HCT116 (cell line): ENCODE measurements around the gene IRF8. TPM values are rescaled to one million over a fixed set of nuclear protein-coding genes. Genes with fewer than 3 reads are reported as not detected.

Experiments
- ATAC-seq: fragments of 200-7000 bp; cut with Tn5 transposase; 2 replicates; pipeline ENCODE4 v1.9.1; 2020; ENCODE audit warnings: mild to moderate bottlenecking, moderate library complexity
- BruUV-seq: library from RNA; stranded (reverse); fragments of 400-500 nt; replicated peaks from 2 replicates; lab custom pipeline; 2021; lab: Mats Ljungman, UMichigan
- CTCF ChIA-PET: fragments of 300-600 bp; sonication (Branson Sonifier 250); formaldehyde crosslinking; loops from one replicate; lab custom pipeline; 2021; ENCODE audit warnings: antibody characterized with exemption; lab: Charles Lee
- POLR2A ChIA-PET: fragments of 300-600, 350-600 bp; sonication (Branson Sonifier 250); formaldehyde crosslinking; loops from one replicate; lab custom pipeline; 2021; ENCODE audit warnings: antibody characterized with exemption; lab: Charles Lee
- RAD21 ChIA-PET, 2 experiments: fragments of 300-600 bp; sonication (Branson Sonifier 250); formaldehyde crosslinking; loops; one replicate each; lab custom pipeline; 2023; ENCODE audit warnings: low total read pairs in 2 of 2; ENCODE audit not compliant: uncharacterized antibody in 2 of 2, unreplicated experiment in 2 of 2, low non-redundant PET in 1 of 2; lab: Charles Lee
- DNase-seq: peaks from one replicate; pipeline ENCODE4 v3.0.0-alpha.2; 2010; ENCODE audit warnings: low read depth, low spot score
- H2AFZ ChIP-seq: fragments of 200-600 bp; shearing (Covaris generic), sonication (generic); 2 replicates; pipeline ENCODE4 v1.6.1; 2017; ENCODE audit warnings: low read depth, mixed run types, mixed read lengths, antibody characterized with exemption, low read length; ENCODE audit not compliant: poor library complexity, severe bottlenecking
- H3K27ac ChIP-seq: 2 replicates; pipeline ENCODE4 v1.5.1; 2012; ENCODE audit warnings: low read depth, low read length
- H3K27me3 ChIP-seq: fragments of 200-600 bp; sonication (generic); 2 replicates; pipeline ENCODE4 v1.6.1; 2016; ENCODE audit warnings: mixed run types, low read length, mixed read lengths; ENCODE audit not compliant: insufficient read depth
- H3K36me3 ChIP-seq, 2 experiments: fragments of 200-500 bp in 1 of 2; fragments of 200-600 bp in 1 of 2; sonication (Bioruptor generic) in 1 of 2; sonication (generic) in 1 of 2; 2 replicates each; pipeline versions ENCODE4 v1.5.1 to v1.6.1; 2014 to 2016; ENCODE audit warnings: low read length in 2 of 2, inconsistent platforms in 1 of 2, mixed read lengths in 1 of 2, mixed run types in 1 of 2; ENCODE audit not compliant: insufficient read depth in 2 of 2, control insufficient read depth in 1 of 2
- H3K4me1 ChIP-seq, 2 experiments: fragments of 200-600 bp in 1 of 2; sonication (generic) in 1 of 2; 2 replicates each; pipeline versions ENCODE4 v1.5.1 to v1.6.1; 2012 to 2017; ENCODE audit warnings: low read length in 2 of 2, inconsistent platforms in 1 of 2, mild to moderate bottlenecking in 1 of 2, mixed read lengths in 1 of 2, mixed run types in 1 of 2, moderate library complexity in 1 of 2; ENCODE audit not compliant: insufficient read depth in 2 of 2, control insufficient read depth in 1 of 2
- H3K4me2 ChIP-seq: fragments of 200-600 bp; sonication (generic); 2 replicates; pipeline ENCODE4 v1.6.1; 2017; ENCODE audit warnings: mixed run types, low read length, mixed read lengths
- H3K4me3 ChIP-seq, 2 experiments: fragments of 200-600 bp in 1 of 2; sonication (generic) in 1 of 2; replicated peaks in 1 of 2; 2 replicates each; pipeline ENCODE4 v1.5.1; 2011 to 2016; ENCODE audit warnings: low read length in 2 of 2, control low read depth in 1 of 2, low read depth in 1 of 2, mild to moderate bottlenecking in 1 of 2, mixed read lengths in 1 of 2, mixed run types in 1 of 2
- H3K79me2 ChIP-seq: fragments of 200-600 bp; sonication (generic); 2 replicates; pipeline ENCODE4 v1.6.1; 2017; ENCODE audit warnings: mild to moderate bottlenecking, mixed run types, low read length, moderate library complexity, mixed read lengths; ENCODE audit not compliant: insufficient read depth
- H3K9ac ChIP-seq: fragments of 200-600 bp; sonication (generic); 2 replicates; pipeline ENCODE4 v1.6.1; 2016; ENCODE audit warnings: low read length, mixed read lengths
- H3K9me2 ChIP-seq: fragments of 200-600 bp; sonication (generic), shearing (Covaris generic); 2 replicates; pipeline ENCODE4 v1.6.1; 2017; ENCODE audit warnings: mixed run types, mild to moderate bottlenecking, moderate library complexity; ENCODE audit not compliant: insufficient read depth
- H3K9me3 ChIP-seq, 2 experiments: fragments of 200-500 bp in 1 of 2; fragments of 200-600 bp in 1 of 2; sonication (Bioruptor generic) in 1 of 2; sonication (generic) in 1 of 2; 2 replicates each; pipeline ENCODE4 v1.6.1; 2014 to 2017; ENCODE audit warnings: low read length in 2 of 2, mixed read lengths in 2 of 2, inconsistent platforms in 1 of 2, low read depth in 1 of 2, mild to moderate bottlenecking in 1 of 2, mixed run types in 1 of 2, moderate library complexity in 1 of 2; ENCODE audit not compliant: control insufficient read depth in 1 of 2, insufficient read depth in 1 of 2
- H4K20me1 ChIP-seq: fragments of 200-600 bp; sonication (generic), shearing (Covaris generic); 2 replicates; pipeline ENCODE4 v1.6.1; 2017; ENCODE audit warnings: mixed run types, mild to moderate bottlenecking, moderate library complexity; ENCODE audit not compliant: insufficient read depth
- CEBPB ChIP-seq: IDR thresholded peaks from 2 replicates; pipeline ENCODE4 v1.6.1; 2012; ENCODE audit warnings: low read depth
- EGR1 ChIP-seq: IDR thresholded peaks from 2 replicates; pipeline ENCODE4 v1.6.1; 2012; ENCODE audit warnings: low read depth
- ELF1 ChIP-seq: IDR thresholded peaks from 2 replicates; pipeline ENCODE4 v1.6.1; 2012; ENCODE audit warnings: low read depth, borderline replicate concordance
- EZH2 ChIP-seq: fragments of 200-600 bp; sonication (generic); IDR thresholded peaks from 2 replicates; pipeline ENCODE4 v1.6.1; 2017; ENCODE audit warnings: antibody characterized with exemption, mixed run types
- FOSL1 ChIP-seq: IDR thresholded peaks from 2 replicates; pipeline ENCODE4 v1.6.1; 2012; ENCODE audit warnings: low read depth
- JUND ChIP-seq: IDR thresholded peaks from 2 replicates; pipeline ENCODE4 v1.6.1; 2012
- POLR2A ChIP-seq: IDR thresholded peaks from 2 replicates; pipeline ENCODE4 v1.7.0; 2011; ENCODE audit warnings: borderline replicate concordance; ENCODE audit not compliant: insufficient read depth, insufficient read length; ENCODE audit errors: extremely low read depth
- POLR2AphosphoS5 ChIP-seq: IDR thresholded peaks from 2 replicates; pipeline ENCODE4 v1.6.1; 2011; ENCODE audit warnings: mild to moderate bottlenecking, low read depth, low read length, moderate library complexity
- RAD21 ChIP-seq: IDR thresholded peaks from 2 replicates; pipeline ENCODE4 v1.6.1; 2012; ENCODE audit warnings: low read depth, mild to moderate bottlenecking
- REST ChIP-seq: IDR thresholded peaks from 2 replicates; pipeline ENCODE4 v1.6.1; 2012; ENCODE audit warnings: low read depth
- SP1 ChIP-seq: IDR thresholded peaks from 2 replicates; pipeline ENCODE4 v1.6.1; 2012; ENCODE audit warnings: low read depth
- SRF ChIP-seq: IDR thresholded peaks from 2 replicates; pipeline ENCODE4 v1.6.1; 2012; ENCODE audit warnings: low read depth
- TCF7L2 ChIP-seq: IDR thresholded peaks from 2 replicates; pipeline ENCODE4 v1.7.0; 2011; ENCODE audit warnings: borderline replicate concordance, inconsistent platforms; ENCODE audit not compliant: insufficient read depth, insufficient read length; ENCODE audit errors: extremely low read depth
- YY1 ChIP-seq: IDR thresholded peaks from 2 replicates; pipeline ENCODE4 v1.6.1; 2011; ENCODE audit warnings: low read length, low read depth, moderate library complexity, mild to moderate bottlenecking; ENCODE audit not compliant: insufficient replicate concordance; ENCODE audit errors: extremely low read depth
- ZFX ChIP-seq: fragments of 450-650 bp; IDR thresholded peaks from 2 replicates; pipeline ENCODE4 v1.6.1; 2017
- ZNF274 ChIP-seq: fragments of 200-500 bp; sonication (Bioruptor generic); IDR thresholded peaks from 2 replicates; pipeline ENCODE4 v1.6.1; 2014; ENCODE audit warnings: mild to moderate bottlenecking, low read depth, low read length, inconsistent platforms
- intact Hi-C: fragments of 100-400 bp; cut with micrococcal nuclease; formaldehyde crosslinking; loops from 2 replicates; pipeline ENCODE4 v1.10.0; 2022
- total RNA-seq: library from RNA; stranded (reverse); gene quantifications from one replicate; pipeline ENCODE4 v1.2.1, GENCODE V29; 2021; ENCODE audit not compliant: unreplicated experiment
- TF ChIP-seq, protein P1 (sequence below): IDR thresholded peaks from 2 replicates; pipeline ENCODE4 v1.6.1; 2012

IRF8 gene
- total RNA-seq, 1 experiment from 2014 or later: 0.61 TPM

DNA sequence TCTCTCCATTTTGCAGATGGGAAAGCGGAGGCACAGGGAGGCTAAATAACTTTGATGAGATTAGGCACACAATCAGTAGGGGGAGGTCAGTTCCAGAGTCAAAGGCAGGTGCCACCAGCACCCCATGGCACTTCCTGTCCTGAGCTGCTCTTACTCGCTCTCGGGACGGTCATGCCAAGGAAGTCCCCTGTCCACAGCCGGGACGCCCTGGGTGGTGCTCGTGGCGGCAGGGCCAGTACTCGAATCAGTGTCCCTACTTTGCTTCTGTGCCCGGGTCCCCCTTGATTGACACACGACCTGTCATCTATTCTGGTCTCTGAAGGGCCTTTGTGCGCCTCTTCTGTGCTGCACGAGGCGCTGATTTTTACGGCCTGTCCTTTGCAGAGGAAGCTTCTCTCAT, 31.3 kb downstream of the IRF8 start:
- Histone ChIP-seq H3K4me2 (no peak overlapping the region), H3K9me2 (no peaks in the 10 kb centered on the region), H3K36me3 (no peaks in the 10 kb centered on the region), H3K27ac (no peak overlapping the region), H3K9ac (no peak overlapping the region), H3K79me2 (no peaks in the 10 kb centered on the region), H2AFZ (no peak overlapping the region), H3K9me3 (no peaks in the 10 kb centered on the region), H4K20me1 (no peaks in the 10 kb centered on the region), H3K4me3 (no peak overlapping the region), H3K27me3 (peaks cover 26% of the 10 kb centered on the region; the same call in 1 of the 2 replicates), H3K4me1 (peaks cover 3 to 10% of the 10 kb centered on the region in 2 experiments; a peak in 2 of 4 replicates)
- DNase-seq (no peak), ATAC-seq (no peak)
- TF ChIP-seq FOSL1: no peak
- no peak for TF ChIP-seq TCF7L2
- no peak for TF ChIP-seq POLR2A
- TF ChIP-seq SP1: no peak
- no peak for TF ChIP-seq SRF
- no peak for TF ChIP-seq ZNF274
- TF ChIP-seq, protein P1, sequence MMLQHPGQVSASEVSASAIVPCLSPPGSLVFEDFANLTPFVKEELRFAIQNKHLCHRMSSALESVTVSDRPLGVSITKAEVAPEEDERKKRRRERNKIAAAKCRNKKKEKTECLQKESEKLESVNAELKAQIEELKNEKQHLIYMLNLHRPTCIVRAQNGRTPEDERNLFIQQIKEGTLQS: no peak
- TF ChIP-seq REST: no peak
- no peak for TF ChIP-seq POLR2AphosphoS5
- no peak for TF ChIP-seq YY1
- TF ChIP-seq CEBPB: no peak
- no peak for TF ChIP-seq ELF1
- TF ChIP-seq EGR1: no peak
- TF ChIP-seq ZFX: no peak
- no peak for TF ChIP-seq RAD21
- TF ChIP-seq EZH2: no peak
- no peak for TF ChIP-seq JUND
- ChIA-PET POLR2A (no interaction called here), CTCF (no interaction called here), RAD21 (no interaction called here)
- intact Hi-C loops: no loop called here
- no TSS peak for BruUV-seq
